HepG2 (cell line): ENCODE results near the gene LENG1. TPM values are rescaled to one million over a fixed set of nuclear protein-coding genes. Genes with fewer than 3 reads are reported as not detected.
A peak's percentile ranks its signal among the peaks of the same experiment; 100 is the strongest.

Experiments
- AHDC1 ChIP-seq: sonication (generic); formaldehyde crosslinking; IDR thresholded peaks from 2 replicates; pipeline ENCODE4 v1.5.1; 2020; ENCODE audit warnings: mild to moderate bottlenecking, missing genetic modification reagents, borderline replicate concordance
- ARNT ChIP-seq: fragments of 450-650 bp; IDR thresholded peaks from 2 replicates; pipeline ENCODE4 v1.6.1; 2017
- CENPX ChIP-seq: sonication (generic); formaldehyde crosslinking; IDR thresholded peaks from 2 replicates; pipeline ENCODE4 v1.9.0; 2021; ENCODE audit warnings: mild to moderate bottlenecking, missing genetic modification reagents, moderate library complexity
- ELF3 ChIP-seq: IDR thresholded peaks from 2 replicates; pipeline ENCODE4 v1.6.1; 2016; ENCODE audit warnings: missing genetic modification reagents, missing compliant biosample characterization
- GATAD2A ChIP-seq: IDR thresholded peaks from 2 replicates; pipeline ENCODE4 v1.6.1; 2016
- HMGA1 ChIP-seq: sonication (generic); formaldehyde crosslinking; conservative IDR thresholded peaks from 2 replicates; pipeline ENCODE4 v1.4.0; 2020; ENCODE audit warnings: missing genetic modification reagents
- KLF11 ChIP-seq: IDR thresholded peaks from 2 replicates; pipeline ENCODE4 v1.6.1; 2016; ENCODE audit warnings: missing compliant biosample characterization
- MNT ChIP-seq: fragments of 450-650 bp; IDR thresholded peaks from 2 replicates; pipeline ENCODE4 v1.6.1; 2016
- PAF1 ChIP-seq: IDR thresholded peaks from 2 replicates; pipeline ENCODE4 v1.6.1; 2016; ENCODE audit warnings: missing genetic modification reagents, missing compliant biosample characterization
- PAWR ChIP-seq: sonication (generic); formaldehyde crosslinking; IDR thresholded peaks from 2 replicates; pipeline ENCODE4 v1.4.0; 2020; ENCODE audit warnings: missing genetic modification reagents, mild to moderate bottlenecking, borderline replicate concordance
- POLR2AphosphoS5 ChIP-seq: IDR thresholded peaks from 2 replicates; pipeline ENCODE4 v1.6.1; 2012; ENCODE audit warnings: low read depth, low read length
- SMAD3 ChIP-seq: sonication (generic); formaldehyde crosslinking; IDR thresholded peaks from 2 replicates; pipeline ENCODE4 v1.4.0; 2020; ENCODE audit warnings: missing genetic modification reagents
- TBX2 ChIP-seq: sonication (generic); formaldehyde crosslinking; IDR thresholded peaks from 2 replicates; pipeline ENCODE4 v1.5.0; 2020; ENCODE audit warnings: missing genetic modification reagents, mild to moderate bottlenecking, borderline replicate concordance
- ZNF20 ChIP-seq: sonication (generic); formaldehyde crosslinking; IDR thresholded peaks from 2 replicates; pipeline ENCODE4 v1.4.0; 2020; ENCODE audit warnings: mild to moderate bottlenecking, moderate library complexity, missing genetic modification reagents
- ZNF430 ChIP-seq: sonication (generic); formaldehyde crosslinking; IDR thresholded peaks from 2 replicates; pipeline ENCODE4 v1.9.0; 2021; ENCODE audit warnings: mild to moderate bottlenecking, missing genetic modification reagents
- ZNF614 ChIP-seq: IDR thresholded peaks from 2 replicates; pipeline ENCODE4 v1.6.1; 2018; ENCODE audit warnings: missing biosample characterization, missing genetic modification reagents, inconsistent platforms, borderline replicate concordance
- ZNF619 ChIP-seq: sonication (generic); formaldehyde crosslinking; IDR thresholded peaks from 2 replicates; pipeline ENCODE4 v1.4.0; 2020; ENCODE audit warnings: mild to moderate bottlenecking, missing genetic modification reagents
- polyA plus RNA-seq, 8 experiments: library from polyadenylated mRNA; depleted of rRNA in 3 of 8; stranded (reverse) in 7 of 8; unstranded in 1 of 8; fragments of >200 nt; fragmentation: Illumina TruSeq in 4 of 8; extraction: Trizol in 4 of 8; gene quantifications; 2 replicates each; pipeline versions ENCODE4 v1.2.1 to v1.2.3, GENCODE V29; 2011 to 2016; ENCODE audit warnings: low read depth in 4 of 8, missing spikeins in 1 of 8, mixed read lengths in 1 of 8; ENCODE audit not compliant: insufficient read depth in 1 of 8
- total RNA-seq, 5 experiments: library from RNA; depleted of rRNA; stranded (reverse); fragments of >200 nt; fragmentation: Illumina TruSeq; extraction: Trizol; gene quantifications; 2 replicates each; pipeline ENCODE4 v1.2.3, GENCODE V29; 2016; ENCODE audit warnings: low read depth in 1 of 5
- TF ChIP-seq, protein P1 (sequence below): sonication (generic); formaldehyde crosslinking; IDR thresholded peaks from 2 replicates; pipeline ENCODE4 v1.8.0; 2022; ENCODE audit warnings: missing genetic modification reagents, mild to moderate bottlenecking, inconsistent platforms, borderline replicate concordance
- TF ChIP-seq, protein P2 (sequence below): sonication (generic); formaldehyde crosslinking; IDR thresholded peaks from 2 replicates; pipeline ENCODE4 v1.8.1; 2023; ENCODE audit warnings: mild to moderate bottlenecking, moderate library complexity, missing genetic modification reagents
- TF ChIP-seq, protein P3 (sequence below): IDR thresholded peaks from 2 replicates; pipeline ENCODE4 v1.6.1; 2012; ENCODE audit warnings: inconsistent platforms

Gene LENG1
- total and polyA plus RNA-seq, 2 of the 13 experiments (the other 11 are each of a cell fraction or from before 2014, with no cell fraction given), result 1.8 to 3.8 TPM

- peak; percentile 28; the same call in 1 of the 2 replicates for TF ChIP-seq TBX2 (CRISPR knock-in tag)
- TF ChIP-seq PAF1, result no peak
- TF ChIP-seq HMGA1 (CRISPR knock-in tag), result no peak
- no peak for TF ChIP-seq KLF11 (CRISPR knock-in tag)
- TF ChIP-seq ARNT, result no peak
- peak; percentile 30; the same call in 1 of the 2 replicates for TF ChIP-seq ZNF430 (CRISPR knock-in tag)
- TF ChIP-seq, protein P1, sequence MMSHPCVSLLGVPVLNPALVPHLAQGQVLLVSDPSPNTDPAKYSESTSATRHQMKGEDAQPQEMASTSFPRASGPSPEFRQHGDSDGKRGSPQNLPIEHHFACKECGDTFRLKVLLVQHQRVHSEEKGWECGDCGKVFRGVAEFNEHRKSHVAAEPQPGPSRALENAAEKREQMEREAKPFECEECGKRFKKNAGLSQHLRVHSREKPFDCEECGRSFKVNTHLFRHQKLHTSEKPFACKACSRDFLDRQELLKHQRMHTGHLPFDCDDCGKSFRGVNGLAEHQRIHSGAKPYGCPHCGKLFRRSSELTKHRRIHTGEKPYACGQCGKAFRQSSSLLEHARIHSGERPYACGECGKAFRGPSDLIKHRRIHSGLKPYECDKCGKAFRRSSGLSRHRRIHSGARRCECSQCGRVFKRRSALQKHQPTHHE (CRISPR knock-in tag), result 0 out of 2 replicates have a peak, but pooled peaks have one; percentile 1
- TF ChIP-seq ZNF20, result no peak
- no peak for TF ChIP-seq SMAD3 (CRISPR knock-in tag)
- no peak for TF ChIP-seq ZNF619 (CRISPR knock-in tag)
- TF ChIP-seq MNT, result no peak
- no peak for TF ChIP-seq PAWR (CRISPR knock-in tag)
- TF ChIP-seq GATAD2A (CRISPR knock-in tag), result no peak; the same call in 1 of the 2 replicates
- peak; percentile 72 for TF ChIP-seq POLR2AphosphoS5
- TF ChIP-seq, protein P2, sequence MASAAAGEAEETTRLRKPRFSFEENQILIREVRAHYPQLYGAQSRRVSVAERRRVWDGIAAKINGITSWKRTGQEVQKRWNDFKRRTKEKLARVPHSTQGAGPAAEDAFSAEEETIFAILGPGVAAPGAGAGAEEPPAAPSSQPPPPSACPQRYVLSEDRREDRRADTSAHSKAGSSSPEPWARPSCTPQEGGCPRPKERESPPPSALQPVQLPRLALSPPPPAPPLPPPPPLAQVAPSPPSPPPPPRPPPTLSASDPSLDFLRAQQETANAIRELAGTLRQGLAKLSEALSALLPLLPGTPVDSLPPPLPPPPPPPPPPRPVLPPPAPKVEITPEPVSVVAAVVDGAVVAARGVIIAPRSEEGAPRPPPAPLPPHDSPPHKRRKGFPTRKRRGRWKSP (CRISPR knock-in tag), result no peak; the same call in 1 of the 2 replicates
- no peak for TF ChIP-seq ELF3
- TF ChIP-seq AHDC1 (CRISPR knock-in tag), result no peak
- TF ChIP-seq, protein P3, sequence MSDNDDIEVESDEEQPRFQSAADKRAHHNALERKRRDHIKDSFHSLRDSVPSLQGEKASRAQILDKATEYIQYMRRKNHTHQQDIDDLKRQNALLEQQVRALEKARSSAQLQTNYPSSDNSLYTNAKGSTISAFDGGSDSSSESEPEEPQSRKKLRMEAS, result peak; percentile 23; the same call in 1 of the 2 replicates
- TF ChIP-seq CENPX (CRISPR knock-in tag), result no peak
- no peak for TF ChIP-seq ZNF614 (CRISPR knock-in tag)
These were observed 31.7 kb upstream of the LENG1 start, which contains the start of gene TSEN34 (continued) for GRCh38 chr19:54191011-54191810.
